NCI-H2107 treated with DMSO at 0.1 percent for 48 hours (cell line): ENCODE data around the gene CXCL16.
"Not testable (repeated sequence)": the region's sequence is repeated elsewhere in the genome, so short reads cannot be mapped to it uniquely, and the experiment has no call there.

ENCODE experiments used
- DNase-seq: peaks from one replicate; lab custom pipeline; 2025; ENCODE audit not compliant: unreplicated experiment; lab: John Stamatoyannopoulos, UW

The CXCL16 gene

DNA sequence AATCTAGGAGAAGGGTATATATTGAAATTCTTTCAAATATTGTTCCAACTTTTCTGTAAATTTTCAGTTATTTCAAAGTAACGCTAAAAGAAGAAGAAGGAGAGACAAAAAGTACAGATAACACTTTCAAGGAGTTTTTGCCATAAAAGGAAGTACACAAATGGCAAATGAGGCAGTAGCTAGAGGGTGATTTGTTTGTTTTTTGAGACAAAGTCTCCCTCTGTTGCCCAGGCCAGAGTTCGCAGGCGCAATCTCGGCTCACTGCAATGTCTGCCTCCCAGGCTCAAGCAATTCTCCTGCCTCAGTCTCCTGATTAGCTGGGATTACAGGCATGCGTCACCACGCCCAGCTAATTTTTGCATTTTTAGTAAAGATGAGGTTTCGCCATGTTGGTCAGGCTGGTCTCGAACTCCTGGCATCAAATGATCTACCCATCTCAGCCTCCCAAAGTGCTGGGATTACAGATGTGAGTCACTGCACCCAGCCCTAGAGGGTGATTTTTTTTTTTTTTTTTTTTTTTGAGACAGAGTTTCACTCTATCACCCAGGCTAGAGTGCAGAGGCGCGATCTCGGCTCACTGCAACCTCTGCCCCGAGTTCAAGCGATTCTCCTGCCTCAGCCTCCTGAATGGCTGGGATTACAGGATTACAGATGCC is 40.2 kb downstream of the CXCL16 start:
- not testable (repeated sequence) for DNase-seq

DNA sequence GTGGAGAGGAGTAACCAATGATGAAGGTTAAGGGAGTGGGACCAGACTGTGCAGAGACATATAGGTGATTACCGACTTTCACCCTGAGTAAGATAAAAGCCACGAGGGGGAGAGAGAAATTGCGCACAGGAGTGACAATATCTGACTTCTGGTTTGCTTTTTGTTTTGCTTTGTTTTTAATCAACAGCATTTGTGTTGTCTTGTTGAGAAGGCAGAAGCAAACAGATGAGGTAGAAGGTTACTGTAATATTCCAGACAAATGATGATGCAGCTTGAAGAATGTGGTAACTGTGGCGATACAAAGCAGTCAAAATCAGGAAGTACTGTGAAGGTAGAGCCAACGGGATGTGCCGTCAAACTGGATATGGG is 43.3 kb downstream of the CXCL16 start:
- no peak for DNase-seq

DNA sequence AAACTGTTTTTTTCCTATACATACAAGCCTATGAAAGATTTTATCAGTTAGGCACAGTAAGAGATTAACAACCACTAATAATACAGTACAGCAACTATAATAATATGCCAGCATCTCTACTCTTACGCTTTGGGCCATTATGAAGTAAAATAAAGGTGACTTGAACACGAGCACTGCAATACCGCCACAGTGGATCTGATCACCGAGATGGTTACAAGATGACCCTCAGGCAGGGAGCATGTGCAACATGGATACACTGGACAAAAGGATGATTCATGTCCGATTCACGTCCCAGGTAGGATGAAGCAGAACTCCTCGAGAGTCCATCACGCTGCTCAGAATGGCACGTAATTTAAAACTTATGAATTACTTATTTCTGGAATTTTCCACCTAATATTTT is 46.3 kb downstream of the CXCL16 start:
- no peak for DNase-seq

DNA sequence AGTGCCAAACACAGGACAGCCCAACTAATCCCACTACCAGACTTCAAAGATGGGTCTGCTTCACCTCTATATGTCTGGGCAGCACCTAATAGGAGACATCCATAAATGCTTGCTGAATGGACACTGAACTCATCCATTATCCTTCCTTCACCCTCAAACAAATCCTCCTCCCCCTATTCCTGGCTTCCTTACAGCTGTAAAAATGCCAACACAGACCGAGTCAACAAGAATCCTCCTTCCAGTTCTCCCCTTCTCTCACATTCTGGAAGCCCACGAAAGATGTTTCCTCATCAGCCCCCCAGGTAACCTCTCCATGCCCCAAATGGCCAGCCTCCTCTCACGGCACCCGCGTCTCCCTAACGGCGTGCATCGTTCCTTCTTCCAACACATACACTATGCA is 48.0 kb downstream of the CXCL16 start:
- no peak for DNase-seq

DNA sequence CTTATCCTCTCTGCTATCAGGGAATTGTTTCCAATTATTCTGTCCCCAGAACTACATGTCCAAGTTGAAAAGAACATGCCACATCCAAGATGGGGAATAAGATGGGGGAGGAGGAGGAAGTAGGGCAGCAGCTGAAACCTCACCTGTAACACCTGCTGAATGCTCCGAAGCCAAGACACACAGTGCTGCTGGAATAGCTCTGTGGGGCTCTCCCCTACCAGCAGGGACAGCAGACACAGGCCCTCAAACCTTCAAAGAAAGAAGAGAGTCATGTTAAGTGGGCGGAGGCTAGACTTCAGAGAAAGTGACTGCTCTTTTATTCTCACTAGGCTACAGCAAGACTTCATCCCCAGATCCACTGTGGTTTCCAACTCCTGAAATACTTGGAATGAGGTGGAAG is 49.0 kb downstream of the CXCL16 start:
- DNase-seq = no peak

DNA sequence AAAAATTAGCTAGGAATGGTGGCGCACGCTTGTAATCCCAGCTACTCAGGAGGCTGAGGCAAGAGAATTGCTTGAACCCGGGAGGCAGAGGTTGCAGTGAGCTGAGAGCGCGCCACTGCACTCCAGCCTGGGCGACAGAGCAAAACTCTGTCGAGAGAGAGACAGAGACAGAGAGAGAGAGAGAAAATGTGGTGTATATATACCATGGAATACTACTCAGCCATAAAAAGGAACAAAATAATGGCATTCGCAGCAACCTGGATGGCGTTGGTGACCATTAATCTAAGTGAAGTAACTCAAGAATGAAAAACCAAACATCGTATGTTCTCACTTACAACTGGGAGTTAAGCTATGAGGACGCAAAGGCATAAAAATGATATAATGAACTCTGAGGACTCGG is 49.9 kb downstream of the CXCL16 start:
- not testable (repeated sequence) for DNase-seq

DNA sequence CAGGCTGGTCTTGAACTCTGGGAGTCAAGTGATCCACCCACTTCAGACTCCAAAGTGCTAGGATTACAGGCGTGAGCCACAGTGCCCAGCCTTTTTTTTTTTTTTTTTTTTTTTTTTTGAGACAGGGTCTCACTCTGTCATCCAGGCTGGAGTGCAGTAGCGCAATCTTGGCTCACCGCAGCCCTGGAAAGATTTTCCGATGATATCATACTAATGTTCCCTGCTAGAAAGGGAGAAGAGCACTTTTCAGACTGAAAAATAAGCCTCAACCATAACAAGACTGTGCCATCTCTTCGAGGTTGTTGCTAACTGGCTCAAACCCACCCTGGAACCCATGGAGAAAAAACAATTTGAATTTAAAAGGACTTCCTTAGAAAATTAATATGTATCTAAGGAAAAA is 56.0 kb downstream of the CXCL16 start:
- DNase-seq = not testable (repeated sequence)
